GM19468 (cell line): ENCODE data around the gene FBXL17.
"Not testable (repeated sequence)": the region's sequence is repeated elsewhere in the genome, so short reads cannot be mapped to it uniquely, and the experiment has no call there.

Experiments used
- ATAC-seq: cut with Tn5 transposase; IDR thresholded peaks from one replicate; pipeline ENCODE4 v1.9.1; 2021; ENCODE audit warnings: mild to moderate bottlenecking, moderate library complexity, moderate number of reproducible peaks; ENCODE audit not compliant: unreplicated experiment; ENCODE audit errors: extremely low read depth

The FBXL17 gene

DNA sequence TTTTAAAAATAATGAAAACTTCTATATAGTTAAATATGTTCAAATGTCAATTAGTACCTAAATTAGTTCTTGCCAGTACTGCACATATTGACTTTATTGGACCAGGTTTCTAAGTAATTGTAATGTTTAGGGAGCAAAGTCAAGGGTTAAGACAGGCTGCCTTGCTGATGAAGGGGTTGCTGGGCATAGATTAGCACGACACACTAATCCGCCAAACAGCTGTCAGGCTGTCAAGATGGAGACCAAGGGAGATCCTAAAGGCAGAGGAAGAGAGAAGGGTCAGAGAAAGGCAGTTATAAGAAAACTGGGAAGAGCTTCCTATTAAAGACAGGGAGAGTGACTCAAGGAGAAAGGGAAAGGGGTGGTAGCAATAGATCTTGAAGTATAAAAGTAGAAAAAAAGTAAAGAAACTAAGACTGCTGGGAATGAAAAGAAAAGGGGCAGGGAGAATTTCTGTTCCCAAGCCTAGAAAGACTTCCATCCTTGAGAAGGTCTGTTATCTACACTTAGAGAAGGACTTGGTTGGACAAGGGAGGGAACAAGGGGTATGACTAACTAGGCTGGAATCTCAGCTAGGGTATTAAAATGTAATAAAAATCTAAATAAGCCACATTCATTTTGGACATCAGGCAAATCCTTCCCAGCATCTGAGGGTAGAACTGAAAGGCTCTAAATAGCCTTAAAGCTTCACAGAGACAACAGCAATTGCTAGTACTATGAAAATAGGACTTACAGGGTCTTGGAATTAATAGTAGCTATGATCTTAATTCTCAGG is 188.7 kb downstream of the FBXL17 start:
- no peak for ATAC-seq

DNA sequence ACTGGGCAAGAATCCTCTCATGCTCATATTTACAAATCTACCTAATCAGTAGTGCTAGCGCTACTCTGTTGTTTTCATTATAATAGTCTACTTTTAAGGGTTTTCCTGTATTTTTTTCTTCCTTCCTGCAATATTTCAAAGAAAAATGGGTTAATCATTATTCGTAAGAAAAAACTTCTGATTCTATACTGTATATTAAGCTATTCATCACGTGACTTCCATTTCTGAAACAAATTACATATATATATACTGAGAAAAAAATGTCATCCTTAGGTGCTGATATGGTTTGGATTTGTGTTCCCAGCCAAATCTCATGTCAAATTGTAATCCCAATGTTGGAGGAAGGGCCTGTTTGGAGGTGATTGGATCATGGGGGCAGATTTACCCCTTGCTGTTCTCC is 197.0 kb downstream of the FBXL17 start:
- no peak for ATAC-seq

DNA sequence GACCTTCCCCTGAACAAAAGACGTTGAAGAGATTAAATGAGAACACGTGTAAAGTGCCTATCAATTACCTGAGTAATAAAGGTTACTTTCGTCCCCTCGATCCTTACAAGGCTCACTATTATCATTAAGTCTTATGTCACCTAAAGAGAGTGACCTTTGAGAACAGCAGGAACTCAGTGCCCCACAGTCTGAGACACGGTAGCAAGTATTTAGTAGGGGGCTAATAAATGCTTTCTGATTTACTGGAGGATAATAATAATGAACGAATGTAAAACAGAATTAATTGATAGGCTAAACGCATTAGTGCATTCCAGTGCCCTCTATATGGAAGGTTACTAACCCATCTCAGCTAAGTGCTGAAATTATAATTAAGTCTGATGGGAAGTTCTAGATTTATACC is 199.9 kb downstream of the FBXL17 start:
- ATAC-seq = no peak

DNA sequence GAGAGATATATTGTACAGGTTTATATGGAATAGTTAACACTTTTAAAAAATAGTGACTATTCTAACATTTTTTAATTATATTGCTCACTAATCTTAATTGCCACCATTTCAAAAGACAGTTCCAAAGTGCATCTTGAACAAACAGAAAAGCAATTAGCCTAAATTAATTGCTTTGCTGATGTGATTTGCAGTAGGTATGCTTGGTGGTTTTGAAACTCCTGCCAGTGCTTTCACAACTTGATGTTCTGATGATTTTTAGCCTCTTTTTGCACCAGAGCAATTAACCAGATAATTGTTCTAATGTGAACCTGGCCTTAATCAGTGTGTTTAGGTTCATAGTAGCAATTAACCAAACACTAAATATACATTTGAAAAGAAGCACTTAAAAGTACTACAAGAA is 207.6 kb downstream of the FBXL17 start:
- no peak for ATAC-seq

DNA sequence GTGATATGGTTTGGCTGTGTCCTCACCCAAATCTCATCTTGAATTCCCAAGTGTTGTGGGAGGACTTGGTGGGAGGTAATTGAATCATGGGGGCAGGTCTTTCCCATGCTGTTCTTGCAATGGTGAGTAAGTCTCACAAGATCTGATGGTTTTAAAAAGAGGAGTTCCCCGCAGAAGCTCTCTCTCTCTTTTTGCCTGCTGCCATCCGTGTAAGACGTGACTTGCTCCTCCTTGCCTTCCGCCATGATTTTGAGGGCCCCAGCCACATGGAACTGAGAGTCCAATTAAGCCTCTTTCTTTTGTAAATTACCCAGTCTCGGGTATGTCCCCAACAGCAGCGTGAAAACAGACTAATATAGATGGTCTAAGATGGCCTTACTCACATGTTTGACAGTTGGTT is 210.1 kb downstream of the FBXL17 start:
- no peak for ATAC-seq

DNA sequence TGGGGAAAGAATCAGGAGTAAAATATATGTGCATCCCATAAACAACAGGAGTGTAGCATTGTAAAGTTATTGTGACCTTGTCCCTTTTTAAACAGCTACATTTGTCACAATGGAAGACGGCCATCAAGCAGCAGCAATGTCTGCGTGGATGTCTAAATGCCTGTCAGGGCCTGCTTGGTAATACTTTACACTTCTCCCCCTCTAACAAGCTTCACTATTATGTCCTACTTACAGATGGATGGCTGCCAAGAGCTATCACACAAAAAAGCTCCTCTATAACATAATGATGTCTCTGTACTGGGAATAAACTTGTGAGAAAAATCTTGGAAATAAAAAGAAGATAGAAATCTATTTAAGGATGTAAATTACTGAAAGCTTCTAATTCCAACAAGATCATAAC is 213.0 kb downstream of the FBXL17 start:
- ATAC-seq = no peak

DNA sequence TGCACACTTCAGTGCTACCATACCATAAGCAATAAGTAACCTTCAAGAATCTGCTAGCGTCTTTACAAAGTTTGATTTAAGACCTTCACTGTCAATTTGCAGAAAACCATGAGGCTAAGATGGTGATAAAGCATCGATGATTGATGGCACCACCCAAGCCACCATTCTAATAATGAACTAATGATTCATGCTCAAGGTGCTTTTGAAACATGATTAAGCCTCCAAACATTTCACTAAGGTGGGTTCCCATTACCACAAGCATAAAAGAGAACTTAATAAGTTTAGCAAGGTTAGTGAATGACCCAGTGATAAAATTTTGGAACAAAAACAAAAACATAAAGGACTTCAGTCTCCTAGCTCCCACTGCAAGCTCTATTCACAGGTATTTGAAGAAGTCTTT is 214.7 kb downstream of the FBXL17 start:
- no peak for ATAC-seq

DNA sequence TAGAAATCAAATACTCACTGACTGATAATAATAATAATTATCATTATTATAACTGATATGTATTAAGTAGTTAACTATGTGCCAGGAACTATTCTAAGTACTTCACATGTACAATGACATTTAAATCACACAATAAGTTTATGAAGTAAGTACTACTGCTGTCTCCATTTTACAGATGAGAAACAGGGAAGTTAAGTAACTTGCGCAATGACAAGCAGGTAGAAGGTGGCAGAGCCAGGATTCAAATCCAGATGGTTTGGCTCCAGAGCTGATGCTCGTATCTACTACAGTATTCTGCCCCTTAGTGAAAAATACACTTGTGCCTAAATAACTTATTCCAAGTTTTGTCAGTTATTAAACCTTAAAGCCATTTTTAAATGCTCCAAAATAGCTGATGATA is 217.3 kb downstream of the FBXL17 start:
- ATAC-seq = no peak

DNA sequence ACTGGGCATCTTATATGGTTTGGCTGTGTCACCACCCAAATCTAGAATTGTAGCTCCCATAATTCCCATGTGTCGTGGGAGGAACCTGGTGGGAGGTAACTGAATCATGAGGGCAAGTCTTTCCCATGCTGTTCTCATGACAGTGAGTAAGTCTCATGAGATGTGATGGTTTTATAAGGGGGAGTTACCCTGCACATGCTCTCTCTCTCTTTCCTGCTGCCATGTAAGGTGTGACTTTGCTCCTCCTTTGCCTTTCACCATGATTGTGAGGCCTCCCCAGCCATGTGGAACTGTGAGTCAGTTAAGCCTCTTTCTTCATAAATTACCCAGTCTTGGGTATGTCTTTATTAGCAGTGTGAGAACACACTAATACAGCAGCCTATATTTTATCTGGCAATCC is 229.0 kb downstream of the FBXL17 start:
- ATAC-seq = not testable (repeated sequence)

DNA sequence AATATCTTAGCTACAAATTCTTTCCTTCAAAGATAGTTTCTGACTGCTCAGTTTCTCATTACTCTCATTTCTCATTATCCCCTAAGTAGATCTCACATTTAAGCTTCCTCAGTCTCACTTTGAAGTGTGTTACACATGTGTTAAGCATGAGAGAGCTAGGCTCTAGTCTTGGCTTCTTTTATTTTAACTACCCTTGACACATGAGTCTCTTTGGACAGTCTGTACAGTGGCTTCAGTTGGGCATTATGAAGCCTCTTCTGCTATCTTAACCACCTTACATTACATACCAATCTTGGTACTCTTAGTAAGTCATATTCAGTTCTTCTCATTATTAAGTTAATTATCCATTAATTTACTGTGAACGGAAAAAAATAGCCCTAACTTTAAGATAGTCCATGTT is 232.5 kb downstream of the FBXL17 start:
- ATAC-seq = no peak

DNA sequence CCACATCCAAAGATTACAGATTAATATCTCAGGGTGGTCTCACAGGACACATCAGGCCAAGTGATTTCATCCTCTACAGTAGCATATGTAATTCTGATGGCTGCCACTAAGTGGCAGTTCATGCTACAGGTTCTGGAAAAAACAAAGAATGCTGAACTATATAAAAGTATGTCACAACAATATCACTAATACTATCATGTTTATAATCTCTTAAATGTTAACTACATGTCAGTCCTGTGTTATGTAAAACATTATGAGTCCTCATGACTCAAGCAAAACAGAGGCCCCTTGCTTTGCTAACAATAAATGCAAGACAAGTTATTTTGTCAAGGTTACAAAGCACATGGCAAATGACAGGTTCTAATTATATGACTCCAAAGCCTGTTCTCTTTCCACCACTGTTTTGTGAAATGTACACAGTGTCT is 233.2 kb downstream of the FBXL17 start:
- ATAC-seq = no peak

DNA sequence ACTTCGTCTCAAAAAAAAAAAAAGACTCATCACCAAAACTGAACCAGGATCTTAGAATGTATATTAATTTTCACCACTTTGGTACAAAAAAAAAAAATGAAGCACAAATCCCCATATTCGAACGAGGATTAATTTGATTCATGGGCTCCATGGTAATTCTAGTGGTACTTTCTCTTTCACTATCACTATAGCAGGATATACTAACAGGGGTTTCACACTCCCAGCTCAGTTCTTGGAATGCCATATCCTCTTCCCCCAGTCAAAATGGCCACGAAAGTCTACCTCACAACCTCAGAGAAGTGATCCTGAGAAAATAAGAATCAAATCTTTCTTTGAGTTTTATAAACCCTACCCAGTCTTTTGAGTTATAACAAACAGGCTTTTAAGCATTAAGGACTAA is 235.7 kb downstream of the FBXL17 start:
- no peak for ATAC-seq

DNA sequence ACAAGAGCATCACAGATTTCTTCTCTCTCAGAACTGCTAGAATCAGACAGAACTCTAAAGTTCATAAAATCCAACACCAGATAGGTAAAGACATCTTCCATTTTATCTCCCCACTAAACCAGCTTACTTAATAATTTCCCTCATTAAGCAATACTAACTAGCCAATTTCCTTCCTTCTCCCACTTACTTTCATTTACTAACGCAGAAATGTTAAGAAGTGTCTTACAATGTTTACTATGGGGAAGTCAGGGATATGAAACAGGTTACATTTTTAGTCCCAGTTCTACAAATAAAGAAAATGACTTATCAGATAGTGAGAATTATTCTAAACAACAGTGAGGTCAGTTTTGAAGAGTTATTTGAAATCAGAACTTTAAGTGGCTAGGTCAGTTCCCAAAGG is 236.5 kb downstream of the FBXL17 start:
- ATAC-seq = no peak

DNA sequence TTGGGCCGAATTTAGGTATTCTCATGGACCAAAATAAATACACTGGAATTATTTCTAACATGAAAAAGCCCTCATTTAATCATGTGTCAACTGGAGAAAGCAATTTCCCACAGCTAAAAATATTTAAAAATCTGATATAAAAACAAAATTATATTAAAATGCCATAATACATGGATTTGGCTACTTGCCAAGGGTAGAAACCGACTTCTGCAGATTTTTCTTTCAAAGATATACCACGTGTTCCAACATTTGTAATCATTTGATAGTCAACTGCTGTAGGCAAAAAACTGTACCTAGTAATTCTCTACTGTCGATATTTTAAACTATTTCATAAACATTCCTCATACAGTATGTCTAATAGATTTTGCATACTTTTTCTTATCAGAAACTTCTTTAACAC is 237.6 kb downstream of the FBXL17 start:
- no peak for ATAC-seq

DNA sequence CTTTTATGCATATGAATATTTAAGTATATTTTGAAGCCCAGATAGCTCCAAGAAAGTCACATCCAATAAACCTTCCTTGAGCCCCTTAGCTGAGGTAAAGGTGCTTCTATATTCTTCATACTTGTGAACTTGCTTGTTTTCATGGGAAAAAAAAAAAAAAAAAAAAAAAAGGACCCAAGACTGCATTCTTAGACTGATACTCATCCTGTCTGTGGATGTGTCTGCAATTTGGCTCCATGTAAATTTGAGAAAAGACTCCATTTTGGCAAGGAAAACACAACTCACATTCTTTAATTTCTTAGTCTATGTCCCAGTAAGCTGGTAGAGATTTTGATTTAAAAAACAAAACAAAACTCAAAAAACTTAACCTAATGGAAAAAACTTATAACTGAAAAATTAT is 238.3 kb downstream of the FBXL17 start:
- ATAC-seq = no peak

DNA sequence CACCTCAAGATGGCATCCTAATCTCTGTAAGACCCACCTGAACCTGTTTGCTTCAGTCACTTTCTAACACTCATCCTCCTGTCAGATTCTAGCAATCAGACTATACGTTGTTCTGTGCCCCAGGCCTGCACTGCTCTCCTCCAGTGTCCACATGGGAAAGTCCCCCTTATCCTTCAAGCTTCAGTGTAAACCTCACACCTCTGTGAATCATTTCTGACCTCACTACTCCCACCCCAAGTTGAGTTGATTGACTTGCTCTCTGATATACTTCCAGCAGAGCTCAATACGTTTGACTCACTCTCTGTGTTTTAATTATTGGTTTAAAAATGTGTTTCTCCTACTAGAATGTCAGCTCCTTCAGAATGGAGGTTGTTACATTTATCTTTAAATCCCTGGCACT is 240.2 kb downstream of the FBXL17 start:
- ATAC-seq = no peak

DNA sequence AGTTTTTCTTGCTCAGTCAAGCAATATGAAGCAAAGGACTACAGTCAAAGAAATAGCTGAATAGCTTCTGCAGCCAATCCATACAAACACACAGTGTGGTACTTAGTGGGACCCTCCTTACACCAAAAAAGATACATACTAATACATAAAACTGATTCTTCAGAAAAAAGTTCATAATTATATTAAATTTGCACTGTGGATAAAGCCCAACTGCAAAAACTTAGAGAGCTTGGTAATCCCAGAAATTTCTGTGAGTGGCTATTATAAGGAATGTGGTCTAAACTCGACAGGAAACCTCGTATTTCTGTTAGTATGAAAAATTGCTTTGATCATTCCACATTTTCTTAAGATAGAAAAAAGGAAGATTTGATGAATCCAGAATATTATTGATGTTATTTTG is 245.4 kb downstream of the FBXL17 start:
- no peak for ATAC-seq

DNA sequence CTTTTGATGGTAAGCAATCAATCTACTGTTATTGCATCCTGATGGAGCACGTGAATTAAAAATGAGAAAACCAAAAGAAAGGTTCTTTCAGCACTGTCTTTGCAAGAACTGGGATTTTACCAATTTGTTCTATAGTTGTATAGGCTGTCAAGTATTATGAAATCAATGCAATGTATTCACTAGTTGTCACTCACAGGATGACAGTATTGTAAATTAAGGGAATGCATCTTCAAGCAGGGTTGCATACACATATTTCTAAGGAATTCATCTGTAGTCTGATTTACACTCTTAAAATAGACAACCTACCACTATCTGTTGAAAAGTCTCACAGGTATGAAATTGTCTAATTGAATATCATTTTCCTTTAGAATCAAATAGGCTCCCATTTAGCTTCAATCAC is 252.8 kb downstream of the FBXL17 start:
- ATAC-seq = no peak

DNA sequence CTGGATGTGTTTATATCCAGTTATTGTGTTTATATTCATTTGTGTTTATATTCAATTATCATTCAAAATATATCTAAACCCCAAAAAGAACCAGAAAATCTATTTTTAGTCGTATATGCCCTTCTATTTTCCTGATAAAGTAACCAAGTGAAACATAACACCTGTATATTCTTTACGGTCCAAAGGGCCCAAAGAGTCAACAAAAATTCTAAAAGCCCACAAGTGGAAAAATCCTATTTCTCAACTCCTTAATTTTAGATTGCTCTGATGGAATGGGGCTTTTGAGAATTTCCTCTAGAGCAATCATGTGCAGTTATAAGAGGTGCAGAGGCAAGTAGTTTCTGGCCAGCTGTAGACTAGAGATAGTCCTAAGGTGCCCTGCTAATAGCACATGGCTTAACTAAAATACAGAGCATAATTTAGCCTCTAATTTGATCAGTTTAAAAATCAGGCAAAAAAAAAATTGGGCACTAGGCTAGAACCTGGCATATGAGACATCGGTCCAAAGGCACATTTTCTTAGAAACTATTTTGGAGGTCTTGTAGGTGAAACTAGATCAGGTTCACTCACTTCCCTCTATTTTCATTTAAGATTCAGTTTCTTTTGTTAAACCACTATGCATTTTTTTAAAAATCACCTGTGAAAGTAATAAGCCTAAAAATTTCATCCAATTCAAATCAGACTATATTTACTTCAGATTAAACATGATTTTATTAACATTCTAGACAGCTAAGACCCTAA is 256.0 kb downstream of the FBXL17 start:
- ATAC-seq = no peak

DNA sequence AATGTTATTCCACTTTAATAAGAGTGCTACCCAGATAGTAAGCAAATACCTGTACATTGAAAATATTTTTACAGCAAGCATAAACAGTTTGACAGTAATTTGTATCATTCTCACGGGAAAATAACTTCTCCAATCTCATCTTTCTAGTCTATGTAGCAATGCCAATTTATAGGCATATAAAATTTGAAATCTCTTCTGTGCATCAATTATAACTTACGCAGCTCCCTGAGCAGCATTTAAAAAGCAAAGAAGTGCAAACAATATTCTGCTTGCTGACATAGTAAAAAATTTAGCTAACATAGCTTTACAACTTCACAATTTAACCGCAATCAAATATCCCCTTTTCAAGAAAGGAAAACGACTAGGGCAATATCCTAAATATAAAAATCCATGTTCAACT is 257.3 kb downstream of the FBXL17 start:
- no peak for ATAC-seq

DNA sequence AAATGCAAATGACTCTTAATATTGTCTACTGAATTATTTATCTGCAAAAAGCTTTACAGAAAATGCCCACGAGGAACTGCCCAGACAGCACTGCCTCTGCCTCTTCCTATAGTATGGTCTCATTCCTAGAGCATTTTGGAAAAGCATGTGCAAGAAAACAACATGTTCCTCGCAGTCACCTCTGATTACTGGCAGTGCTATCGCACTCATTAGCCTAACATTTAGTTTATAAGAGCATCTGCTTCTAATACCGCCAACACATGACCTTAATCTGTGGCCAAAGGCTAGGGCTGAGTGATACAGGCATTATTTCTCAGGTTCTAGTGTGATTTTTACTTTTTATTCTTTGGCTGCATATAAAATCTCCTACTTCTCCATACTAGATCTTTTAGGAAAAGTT is 259.2 kb downstream of the FBXL17 start:
- ATAC-seq = no peak
